ENCODE data around the gene MCM7. TPM values are rescaled to one million over a fixed set of nuclear protein-coding genes. Genes with fewer than 3 reads are reported as not detected.

The MCM7 gene
- total and polyA plus RNA-seq, 2 of the 13 experiments (the other 11 are each of a cell fraction or from before 2014, with no cell fraction given), result 84.5 to 214 TPM

- TF ChIP-seq NRL (CRISPR knock-in tag; IDR thresholded peaks at IDR 0.05; ENCODE audit: borderline replicate concordance), result no peak
- peak; percentile 44; the same call in 1 of the 2 replicates for TF ChIP-seq MIER3 (CRISPR knock-in tag; IDR thresholded peaks at IDR 0.05; ENCODE audit: borderline replicate concordance)
- peak; percentile 95 for TF ChIP-seq ZNF878 (CRISPR knock-in tag; IDR thresholded peaks at IDR 0.05)
- TF ChIP-seq HOXA3 (CRISPR knock-in tag; IDR thresholded peaks at IDR 0.05), result peak; percentile 89
- no peak for TF ChIP-seq NONO (IDR thresholded peaks at IDR 0.05)
- TF ChIP-seq NONO (CRISPR knock-in tag; conservative IDR thresholded peaks at IDR 0.05), result peak; percentile 16; the same call in 1 of the 2 replicates
- peak; percentile 94 for TF ChIP-seq ZMAT3 (CRISPR knock-in tag; conservative IDR thresholded peaks at IDR 0.05)
- no peak for TF ChIP-seq TOE1 (CRISPR knock-in tag; IDR thresholded peaks at IDR 0.05)
- TF ChIP-seq USF2 (IDR thresholded peaks at IDR 0.05; ENCODE audit: low read depth, low read length), result no peak
- TF ChIP-seq USF2 (CRISPR knock-in tag; IDR thresholded peaks at IDR 0.05; ENCODE audit: borderline replicate concordance), result no peak
- TF ChIP-seq ZBTB43 (CRISPR knock-in tag; conservative IDR thresholded peaks at IDR 0.05), result no peak; the same call in 1 of the 2 replicates
- TF ChIP-seq SALL1 (CRISPR knock-in tag; IDR thresholded peaks at IDR 0.05), result peak; percentile 86
- TF ChIP-seq REXO4 (CRISPR knock-in tag; IDR thresholded peaks at IDR 0.05; ENCODE audit: borderline replicate concordance), result no peak
- TF ChIP-seq ZNF350 (CRISPR knock-in tag; IDR thresholded peaks at IDR 0.05; ENCODE audit: borderline replicate concordance, low read depth), result peak; percentile 30; the same call in 1 of the 2 replicates
- peak; percentile 59; the same call in 1 of the 2 replicates for TF ChIP-seq NCOR1 (IDR thresholded peaks at IDR 0.05; ENCODE audit: borderline replicate concordance, low read length)
- no peak for TF ChIP-seq NFRKB (IDR thresholded peaks at IDR 0.05)
- TF ChIP-seq FOXP4 (CRISPR knock-in tag; IDR thresholded peaks at IDR 0.05), result peak; percentile 83
- TF ChIP-seq MTERF4 (CRISPR knock-in tag; IDR thresholded peaks at IDR 0.05), result peak; percentile 80
- no peak for TF ChIP-seq TCF12 (IDR thresholded peaks at IDR 0.05)
- TF ChIP-seq TCF12 (CRISPR knock-in tag; IDR thresholded peaks at IDR 0.05), result no peak
- TF ChIP-seq ZNF510 (CRISPR knock-in tag; IDR thresholded peaks at IDR 0.05; ENCODE audit: low read depth), result 0 out of 2 replicates have a peak, but pooled peaks have one; percentile 81
- TF ChIP-seq ZSCAN9 (CRISPR knock-in tag; IDR thresholded peaks at IDR 0.05; ENCODE audit: borderline replicate concordance), result peak; percentile 64; the same call in 1 of the 2 replicates
- TF ChIP-seq TIGD3 (CRISPR knock-in tag; IDR thresholded peaks at IDR 0.05; ENCODE audit: borderline replicate concordance), result no peak
Observed at GRCh38 chr7:100100420-100101015, 679 bp downstream of the MCM7 start (continued).

All from HepG2 (cell line).